ENCODE data around the gene CYGB. TPM values are rescaled to one million over a fixed set of nuclear protein-coding genes. Genes with fewer than 3 reads are reported as not detected.
"Not testable (repeated sequence)": the region's sequence is repeated elsewhere in the genome, so short reads cannot be mapped to it uniquely, and the experiment has no call there.

CYGB gene
- total RNA-seq, 1 experiment from 2014 or later = 0.56 TPM

DNA sequence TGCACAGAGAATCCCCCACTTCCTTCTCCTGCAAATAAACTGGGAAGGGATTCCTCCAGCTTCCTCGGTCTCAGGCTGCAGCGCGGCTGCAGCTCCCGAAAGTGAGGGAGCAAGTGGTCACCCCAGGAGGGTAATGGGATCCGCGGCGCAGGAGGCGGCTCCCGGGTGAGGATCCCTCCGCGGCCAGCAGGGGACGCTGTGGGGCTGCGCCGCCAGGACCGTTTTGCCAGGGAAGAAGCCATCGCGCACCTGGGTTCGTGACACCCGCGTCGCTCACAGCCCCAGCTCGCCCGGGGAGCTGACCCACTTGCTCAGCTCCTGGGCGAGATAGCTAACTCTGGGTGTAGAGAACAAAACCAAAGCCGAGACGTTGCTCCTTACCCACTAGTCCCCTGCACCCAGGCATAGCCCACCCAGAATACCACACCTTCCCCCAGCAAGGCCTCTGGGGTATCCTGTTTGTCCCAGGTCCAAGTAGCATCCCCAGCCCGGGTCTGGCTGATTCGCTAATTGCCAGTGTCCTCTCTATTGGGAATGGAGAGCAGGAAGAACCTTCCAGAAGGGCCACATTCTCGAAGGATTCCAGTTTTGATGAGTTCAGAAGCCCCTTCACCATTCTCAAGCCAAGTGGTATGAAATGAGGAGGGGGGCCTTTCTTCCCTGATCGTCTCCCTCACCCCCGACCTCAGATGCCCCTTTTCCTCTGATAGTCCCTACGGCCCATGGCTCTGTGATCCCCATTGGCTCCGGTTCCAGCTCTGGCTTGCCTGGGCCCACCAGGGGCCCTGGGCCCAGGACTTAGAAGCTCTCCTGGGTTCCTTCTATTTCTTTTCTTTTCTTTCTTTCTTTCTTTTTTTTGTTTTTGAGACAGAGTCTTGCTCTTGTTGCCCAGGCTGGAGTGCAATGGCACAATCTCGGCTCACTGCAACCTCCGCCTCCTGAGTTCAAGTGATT, 14.1 kb downstream of the CYGB start:
- CTCF ChIA-PET = interaction anchor here (0.6 to 2.7 kb wide), 8 partner anchors 16 to 158 kb away, joined by 3 to 12 read pairs (median 4); partner anchors contain the start of gene PRCD
- Histone ChIP-seq H3K27me3 (replicated peaks; ENCODE audit: insufficient read depth, low read depth, low read length, poor library complexity) (no peaks in the 10 kb centered on the region), H3K36me3 (ENCODE audit: insufficient read depth, low read length, poor library complexity, severe bottlenecking) (no peaks in the 10 kb centered on the region), H3K4me1 (ENCODE audit: insufficient read depth, low read length, poor library complexity, severe bottlenecking) (peaks cover 6% of the 10 kb centered on the region), H3K9me3 (ENCODE audit: low read depth, low read length, poor library complexity, severe bottlenecking) (no peaks in the 10 kb centered on the region), H3K4me3 (ENCODE audit: low read depth, low read length, poor library complexity, severe bottlenecking) (no peak overlapping the region), H3K27ac (ENCODE audit: low read depth, low read length, poor library complexity, severe bottlenecking) (no peak overlapping the region)
- no peak for TF ChIP-seq EZH2 (IDR thresholded peaks at IDR 0.05; ENCODE audit: borderline replicate concordance, low read depth, low read length, poor library complexity, severe bottlenecking)
- TF ChIP-seq, protein P1, sequence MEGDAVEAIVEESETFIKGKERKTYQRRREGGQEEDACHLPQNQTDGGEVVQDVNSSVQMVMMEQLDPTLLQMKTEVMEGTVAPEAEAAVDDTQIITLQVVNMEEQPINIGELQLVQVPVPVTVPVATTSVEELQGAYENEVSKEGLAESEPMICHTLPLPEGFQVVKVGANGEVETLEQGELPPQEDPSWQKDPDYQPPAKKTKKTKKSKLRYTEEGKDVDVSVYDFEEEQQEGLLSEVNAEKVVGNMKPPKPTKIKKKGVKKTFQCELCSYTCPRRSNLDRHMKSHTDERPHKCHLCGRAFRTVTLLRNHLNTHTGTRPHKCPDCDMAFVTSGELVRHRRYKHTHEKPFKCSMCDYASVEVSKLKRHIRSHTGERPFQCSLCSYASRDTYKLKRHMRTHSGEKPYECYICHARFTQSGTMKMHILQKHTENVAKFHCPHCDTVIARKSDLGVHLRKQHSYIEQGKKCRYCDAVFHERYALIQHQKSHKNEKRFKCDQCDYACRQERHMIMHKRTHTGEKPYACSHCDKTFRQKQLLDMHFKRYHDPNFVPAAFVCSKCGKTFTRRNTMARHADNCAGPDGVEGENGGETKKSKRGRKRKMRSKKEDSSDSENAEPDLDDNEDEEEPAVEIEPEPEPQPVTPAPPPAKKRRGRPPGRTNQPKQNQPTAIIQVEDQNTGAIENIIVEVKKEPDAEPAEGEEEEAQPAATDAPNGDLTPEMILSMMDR (conservative IDR thresholded peaks at IDR 0.05; ENCODE audit: low read depth, low read length) = peak; percentile 99
- no TSS peak for BruUV-seq (replicated peaks)
- POLR2A ChIA-PET (ENCODE audit: low non-redundant PET) = no interaction called here
- intact Hi-C loops (cut with micrococcal nuclease; ENCODE audit: unreplicated experiment) = loop anchor here (1.0 to 5.0 kb wide), 3 partner anchors 23 to 159 kb away; no protein-coding TSS in a partner anchor
- DNase-seq (ENCODE audit: low spot score) = peak; percentile 77

DNA sequence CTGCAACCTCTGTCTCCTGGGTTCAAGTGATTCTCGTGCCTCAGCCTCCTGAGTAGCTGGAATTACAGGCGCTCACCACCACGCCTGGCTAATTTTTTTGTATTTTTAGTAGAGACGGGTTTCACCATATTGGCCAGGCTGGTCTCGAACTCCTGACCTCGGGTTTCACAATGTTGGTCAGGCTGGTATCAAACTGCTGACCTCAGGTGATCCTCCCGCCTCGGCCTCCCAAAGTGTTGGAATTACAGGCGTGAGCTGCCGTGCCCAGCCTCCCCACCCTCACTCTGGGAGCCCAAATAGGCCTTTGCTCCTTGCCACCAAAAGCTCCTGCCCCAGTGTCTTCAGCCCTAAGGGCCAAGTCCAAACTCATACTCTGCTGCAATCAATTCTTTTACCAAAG, 15.8 kb downstream of the CYGB start:
- H3K27me3 ChIP-seq (replicated peaks; ENCODE audit: insufficient read depth, low read depth, low read length, poor library complexity); H3K4me1 ChIP-seq (ENCODE audit: insufficient read depth, low read length, poor library complexity, severe bottlenecking); DNase-seq (ENCODE audit: low spot score); H3K27ac ChIP-seq (ENCODE audit: low read depth, low read length, poor library complexity, severe bottlenecking); H3K9me3 ChIP-seq (ENCODE audit: low read depth, low read length, poor library complexity, severe bottlenecking); H3K36me3 ChIP-seq (ENCODE audit: insufficient read depth, low read length, poor library complexity, severe bottlenecking); H3K4me3 ChIP-seq (ENCODE audit: low read depth, low read length, poor library complexity, severe bottlenecking); CTCF ChIA-PET; BruUV-seq (replicated peaks); POLR2A ChIA-PET (ENCODE audit: low non-redundant PET): not testable (repeated sequence)
- intact Hi-C loops (cut with micrococcal nuclease; ENCODE audit: unreplicated experiment) = loop anchor here (2.0 to 5.0 kb wide), 2 partner anchors 25 to 161 kb away; no protein-coding TSS in a partner anchor

DNA sequence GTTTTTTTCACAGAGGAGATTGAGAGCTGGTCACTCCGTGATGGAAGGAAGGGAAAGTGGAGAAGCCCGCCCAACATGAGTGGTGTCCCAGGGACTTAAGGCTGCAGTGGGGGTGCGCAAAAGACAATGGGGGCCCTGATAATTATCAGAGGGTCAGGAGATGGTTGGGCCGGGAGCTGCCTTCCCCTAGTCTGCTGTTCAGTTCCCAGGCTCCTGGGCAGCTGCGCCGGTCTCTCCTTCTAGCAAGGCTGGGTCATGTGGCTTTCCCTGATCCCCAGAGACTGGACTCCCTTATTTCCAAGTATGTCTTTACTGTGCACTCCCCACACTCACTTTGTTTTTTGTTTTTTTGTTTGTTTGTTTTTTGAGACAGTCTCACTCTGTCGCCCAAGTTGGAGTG, 16.2 kb downstream of the CYGB start:
- intact Hi-C loops (cut with micrococcal nuclease; ENCODE audit: unreplicated experiment) = loop anchor here (5.0 kb wide), 1 partner anchor 161 kb away; no protein-coding TSS in a partner anchor
- POLR2A ChIA-PET (ENCODE audit: low non-redundant PET) = no interaction called here
- BruUV-seq (replicated peaks) = no TSS peak
- Histone ChIP-seq H3K4me3 (ENCODE audit: low read depth, low read length, poor library complexity, severe bottlenecking) (no peak overlapping the region), H3K36me3 (ENCODE audit: insufficient read depth, low read length, poor library complexity, severe bottlenecking) (no peaks in the 10 kb centered on the region), H3K27ac (ENCODE audit: low read depth, low read length, poor library complexity, severe bottlenecking) (no peak overlapping the region), H3K4me1 (ENCODE audit: insufficient read depth, low read length, poor library complexity, severe bottlenecking) (peaks cover 6% of the 10 kb centered on the region), H3K27me3 (replicated peaks; ENCODE audit: insufficient read depth, low read depth, low read length, poor library complexity) (no peaks in the 10 kb centered on the region), H3K9me3 (ENCODE audit: low read depth, low read length, poor library complexity, severe bottlenecking) (no peaks in the 10 kb centered on the region)
- no peak for DNase-seq (ENCODE audit: low spot score)
- CTCF ChIA-PET = no interaction called here
- TF ChIP-seq EZH2 (IDR thresholded peaks at IDR 0.05; ENCODE audit: borderline replicate concordance, low read depth, low read length, poor library complexity, severe bottlenecking) = no peak
- TF ChIP-seq, protein P1 (conservative IDR thresholded peaks at IDR 0.05; ENCODE audit: low read depth, low read length) = no peak

Data from A673 (cell line).